ENCODE results near the gene NR4A2. TPM values are rescaled to one million over a fixed set of nuclear protein-coding genes. Genes with fewer than 3 reads are reported as not detected.

NR4A2 gene
- total RNA-seq, 1 donor from 2014 or later: 1.7 TPM

- H3K9me3 Mint-ChIP-seq: no peaks in the 10 kb centered on the region
- peak overlapping the region; percentile 76 for H3K4me3 Mint-ChIP-seq
- peak overlapping the region; percentile 89 for H3K27ac Mint-ChIP-seq
- H3K4me1 Mint-ChIP-seq: peaks cover 14% of the 10 kb centered on the region
- TF ChIP-seq CTCF (IDR thresholded peaks at IDR 0.05; ENCODE audit: unreplicated experiment): no peak
- H3K27me3 Mint-ChIP-seq (ENCODE audit: low read depth): no peaks in the 10 kb centered on the region
- H3K36me3 Mint-ChIP-seq: no peaks in the 10 kb centered on the region
- DNase-seq (ENCODE audit: low spot score in 2 of 2, unreplicated experiment in 2 of 2): no peak
These were observed 10.8 kb upstream of the NR4A2 start for GRCh38 chr2:156343096-156343939.

- peak overlapping the region; percentile 97 for H3K27ac Mint-ChIP-seq
- H3K36me3 Mint-ChIP-seq: no peaks in the 10 kb centered on the region
- DNase-seq (ENCODE audit: low spot score in 2 of 2, unreplicated experiment in 2 of 2): peak; percentile 80 to 90
- H3K4me3 Mint-ChIP-seq: peak overlapping the region; percentile 87
- no peaks in the 10 kb centered on the region for H3K9me3 Mint-ChIP-seq
- H3K27me3 Mint-ChIP-seq (ENCODE audit: low read depth): no peaks in the 10 kb centered on the region
- no peak for TF ChIP-seq CTCF (IDR thresholded peaks at IDR 0.05; ENCODE audit: unreplicated experiment)
- H3K4me1 Mint-ChIP-seq: peaks cover 14% of the 10 kb centered on the region
These were observed 10.0 kb upstream of the NR4A2 start for GRCh38 chr2:156342254-156343095.

GRCh38 chr2:156341452-156342253 lies 9.1 kb upstream of the NR4A2 start:
- DNase-seq (ENCODE audit: low spot score in 2 of 2, unreplicated experiment in 2 of 2): peak; percentile 61 to 82
- TF ChIP-seq CTCF (IDR thresholded peaks at IDR 0.05; ENCODE audit: unreplicated experiment): no peak
- Mint-ChIP-seq H3K4me1 (peaks cover 14% of the 10 kb centered on the region), H3K9me3 (no peaks in the 10 kb centered on the region), H3K36me3 (no peaks in the 10 kb centered on the region), H3K27me3 (ENCODE audit: low read depth) (no peaks in the 10 kb centered on the region), H3K4me3 (peak overlapping the region; percentile 87), H3K27ac (peak overlapping the region; percentile 97)

- H3K9me3 Mint-ChIP-seq: no peaks in the 10 kb centered on the region
- no peaks in the 10 kb centered on the region for H3K27me3 Mint-ChIP-seq (ENCODE audit: low read depth)
- no peak for TF ChIP-seq CTCF (IDR thresholded peaks at IDR 0.05; ENCODE audit: unreplicated experiment)
- peaks cover 14% of the 10 kb centered on the region for H3K4me1 Mint-ChIP-seq
- H3K27ac Mint-ChIP-seq: peak overlapping the region; percentile 97
- no peak for DNase-seq (ENCODE audit: low spot score in 2 of 2, unreplicated experiment in 2 of 2)
- H3K4me3 Mint-ChIP-seq: peak overlapping the region; percentile 87
- H3K36me3 Mint-ChIP-seq: no peaks in the 10 kb centered on the region
These were observed 8.4 kb upstream of the NR4A2 start for GRCh38 chr2:156340804-156341451.

- Mint-ChIP-seq H3K27ac (peak overlapping the region; percentile 97), H3K4me1 (peaks cover 15% of the 10 kb centered on the region), H3K36me3 (no peaks in the 10 kb centered on the region), H3K27me3 (ENCODE audit: low read depth) (no peaks in the 10 kb centered on the region), H3K9me3 (no peaks in the 10 kb centered on the region), H3K4me3 (no peak overlapping the region)
- no peak for TF ChIP-seq CTCF (IDR thresholded peaks at IDR 0.05; ENCODE audit: unreplicated experiment)
- no peak for DNase-seq (ENCODE audit: low spot score in 2 of 2, unreplicated experiment in 2 of 2)
These were observed 7.9 kb upstream of the NR4A2 start for GRCh38 chr2:156340377-156340776.
